Stomach (tissue), 4 donors: Measurements from ENCODE around the gene POC1B.

Experiments
- POLR2A ChIP-seq, 4 donors: fragments of 450-650 bp; IDR thresholded peaks; one replicate each; pipeline ENCODE4 v1.6.1; 2016; ENCODE audit warnings: antibody characterized with exemption in 4 of 4, control low read depth in 2 of 4, mild to moderate bottlenecking in 1 of 4, moderate library complexity in 1 of 4
- TF ChIP-seq, protein P1 (sequence below), 7 experiments: fragments of 450-650 bp in 4 of 7; fragments of 200-600 bp in 3 of 7; sonication (generic) in 3 of 7; IDR thresholded peaks; one replicate each; pipeline ENCODE4 v1.5.1; 2016 to 2019; ENCODE audit warnings: antibody characterized with exemption in 7 of 7, control low read depth in 2 of 7, mild to moderate bottlenecking in 1 of 7

DNA sequence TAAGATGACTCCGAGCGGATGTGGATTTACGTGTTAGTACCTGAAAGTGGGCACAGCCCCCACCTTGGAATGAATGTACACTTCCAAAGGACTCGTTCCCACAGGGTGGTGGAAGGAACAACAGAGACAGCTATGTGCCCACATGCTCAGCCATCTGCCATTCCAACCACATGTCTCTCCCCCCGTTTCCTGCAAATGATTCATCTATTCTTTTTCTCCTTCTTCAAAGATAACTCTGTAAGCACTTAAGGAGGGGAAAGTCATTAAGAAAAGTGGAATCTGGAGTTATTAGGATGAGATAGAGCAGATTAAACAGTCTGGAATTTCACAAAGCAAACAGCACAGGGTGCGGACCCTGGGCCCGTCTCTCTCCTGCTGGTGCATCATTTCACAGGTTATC lies 155.0 kb downstream of the POC1B start:
- TF ChIP-seq, protein P1, sequence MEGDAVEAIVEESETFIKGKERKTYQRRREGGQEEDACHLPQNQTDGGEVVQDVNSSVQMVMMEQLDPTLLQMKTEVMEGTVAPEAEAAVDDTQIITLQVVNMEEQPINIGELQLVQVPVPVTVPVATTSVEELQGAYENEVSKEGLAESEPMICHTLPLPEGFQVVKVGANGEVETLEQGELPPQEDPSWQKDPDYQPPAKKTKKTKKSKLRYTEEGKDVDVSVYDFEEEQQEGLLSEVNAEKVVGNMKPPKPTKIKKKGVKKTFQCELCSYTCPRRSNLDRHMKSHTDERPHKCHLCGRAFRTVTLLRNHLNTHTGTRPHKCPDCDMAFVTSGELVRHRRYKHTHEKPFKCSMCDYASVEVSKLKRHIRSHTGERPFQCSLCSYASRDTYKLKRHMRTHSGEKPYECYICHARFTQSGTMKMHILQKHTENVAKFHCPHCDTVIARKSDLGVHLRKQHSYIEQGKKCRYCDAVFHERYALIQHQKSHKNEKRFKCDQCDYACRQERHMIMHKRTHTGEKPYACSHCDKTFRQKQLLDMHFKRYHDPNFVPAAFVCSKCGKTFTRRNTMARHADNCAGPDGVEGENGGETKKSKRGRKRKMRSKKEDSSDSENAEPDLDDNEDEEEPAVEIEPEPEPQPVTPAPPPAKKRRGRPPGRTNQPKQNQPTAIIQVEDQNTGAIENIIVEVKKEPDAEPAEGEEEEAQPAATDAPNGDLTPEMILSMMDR (IDR thresholded peaks at IDR 0.05), result no peak
- no peak for TF ChIP-seq POLR2A (IDR thresholded peaks at IDR 0.05)
